NT2/D1 (cell line): ENCODE measurements around the gene VPS41.

ENCODE experiments used
- YY1 ChIP-seq: IDR thresholded peaks from 2 replicates; pipeline ENCODE4 v1.6.1; 2011; ENCODE audit not compliant: insufficient read length, insufficient read depth
- ZNF274 ChIP-seq: IDR thresholded peaks from 2 replicates; pipeline ENCODE4 v1.6.1; 2011; ENCODE audit warnings: mild to moderate bottlenecking, low read depth, low read length

GRCh38 chr7:38862666-38863065, 46.3 kb downstream of the VPS41 start:
- no peak for TF ChIP-seq ZNF274
- no peak for TF ChIP-seq YY1
